Epidermal melanocyte (primary cell): ENCODE measurements around the gene DAPK3.

Experiments used
- DNase-seq: peaks from one replicate; pipeline ENCODE4 v3.0.0; 2011; ENCODE audit warnings: low spot score; ENCODE audit not compliant: insufficient read length

DAPK3 gene

DNA sequence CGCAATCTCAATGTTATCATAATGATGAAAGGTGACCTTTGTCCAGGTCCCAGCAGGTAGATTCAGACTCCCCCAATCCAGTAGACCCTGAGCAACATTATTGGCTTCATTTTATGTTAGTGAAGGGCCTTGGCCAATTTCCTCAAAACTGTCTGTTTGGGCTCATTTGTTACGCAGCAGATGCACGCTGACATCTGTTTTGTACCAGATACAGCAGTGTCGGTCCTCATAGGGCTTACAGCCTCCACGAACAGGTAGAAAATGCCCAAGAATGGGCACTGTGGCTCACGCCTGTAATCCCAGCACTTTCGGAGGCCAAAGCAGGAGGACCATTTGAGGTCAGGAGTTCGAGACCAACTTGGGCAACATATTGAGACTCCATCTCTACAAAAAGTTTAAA lies 51.1 kb downstream of the DAPK3 start:
- no peak for DNase-seq

DNA sequence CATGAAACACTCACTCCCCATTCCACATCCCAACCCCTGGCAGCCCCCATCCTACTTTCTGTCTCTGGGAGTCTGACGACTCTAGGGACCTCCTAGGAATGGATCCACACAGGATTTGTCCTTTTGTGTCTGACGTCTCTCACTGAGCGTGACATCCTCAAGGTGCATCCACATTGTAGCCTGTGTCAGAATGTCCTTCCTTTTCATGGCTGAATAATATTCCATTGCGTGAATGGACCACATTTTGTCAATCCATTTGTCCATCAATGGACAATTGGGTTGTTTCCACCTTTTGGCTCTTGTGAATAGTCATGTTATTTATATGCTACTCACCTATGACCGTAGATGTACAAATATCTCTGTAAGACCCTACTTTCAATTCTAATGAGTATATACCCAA lies 54.9 kb downstream of the DAPK3 start:
- no peak for DNase-seq

DNA sequence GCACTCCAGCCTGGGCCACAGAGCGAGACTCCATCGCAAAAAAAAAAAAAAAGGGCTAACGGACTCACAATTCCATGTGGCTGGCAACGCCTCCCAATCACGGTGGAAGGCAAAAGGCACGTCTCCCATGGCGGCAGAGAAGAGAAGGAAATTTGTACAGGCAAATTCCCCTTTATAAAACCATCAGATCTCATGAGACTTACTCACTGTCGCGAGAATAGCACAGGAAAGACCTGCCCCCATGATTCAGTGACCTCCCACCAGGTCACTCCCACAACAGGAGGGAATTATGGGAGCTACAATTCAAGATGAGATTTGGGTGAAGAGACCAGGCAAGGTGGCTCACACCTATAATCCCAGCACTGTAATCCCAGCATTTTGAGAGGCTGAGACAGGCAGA lies 56.7 kb downstream of the DAPK3 start:
- no peak for DNase-seq

DNA sequence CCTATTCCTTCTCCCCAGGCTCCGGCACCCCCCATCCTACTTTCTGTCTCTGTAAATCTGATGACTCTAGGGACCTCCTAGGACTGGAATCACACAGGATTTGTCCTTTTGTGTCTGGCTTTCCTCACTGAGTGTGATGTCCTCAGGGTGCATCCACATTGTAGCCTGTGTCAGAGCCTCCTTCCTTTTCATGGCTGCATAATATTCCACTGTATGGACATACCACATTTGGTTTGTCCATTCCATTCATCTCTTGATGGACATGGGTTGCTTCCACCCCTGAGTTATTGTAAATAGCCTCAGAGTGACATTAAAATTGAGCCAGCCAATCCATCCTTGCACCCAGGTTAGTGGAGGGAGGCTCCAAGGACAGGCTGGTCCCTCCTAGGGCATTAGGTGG lies 60.8 kb downstream of the DAPK3 start:
- no peak for DNase-seq
